CD14-positive monocyte (primary cell): Measurements from ENCODE around the gene SCARB2. TPM values are rescaled to one million over a fixed set of nuclear protein-coding genes. Genes with fewer than 3 reads are reported as not detected.

Experiments used
- DNase-seq, 3 donors: peaks; one replicate each; pipeline ENCODE4 v3.0.0-alpha.2; 2011 to 2022
- H2AFZ ChIP-seq: 2 replicates; pipeline ENCODE4 v1.6.0; 2012; ENCODE audit warnings: mild to moderate bottlenecking, low read depth, low read length, inconsistent platforms; ENCODE audit not compliant: insufficient read depth, poor library complexity, severe bottlenecking
- H3K27ac ChIP-seq, 2 donors: 1 replicate in 1 of 2; 2 replicates in 1 of 2; pipeline ENCODE4 v1.5.1; 2012 to 2013; ENCODE audit warnings: low read length in 2 of 2, control low read depth in 1 of 2, inconsistent platforms in 1 of 2, low read depth in 1 of 2, mild to moderate bottlenecking in 1 of 2
- H3K27me3 ChIP-seq, 2 donors: one replicate each; pipeline versions ENCODE4 v1.6.0 to v1.6.1; 2011 to 2013; ENCODE audit warnings: low read length in 2 of 2; ENCODE audit not compliant: control insufficient read depth in 2 of 2, insufficient read depth in 2 of 2
- H3K36me3 ChIP-seq, 2 donors: replicated peaks in 1 of 2; 1 replicate in 1 of 2; 2 replicates in 1 of 2; pipeline versions ENCODE4 v1.5.1 to v1.6.1; 2012 to 2013; ENCODE audit warnings: low read length in 2 of 2, control low read depth in 1 of 2, inconsistent platforms in 1 of 2, mild to moderate bottlenecking in 1 of 2; ENCODE audit not compliant: insufficient read depth in 2 of 2, control insufficient read depth in 1 of 2
- H3K4me1 ChIP-seq, 2 donors: 1 replicate in 1 of 2; 2 replicates in 1 of 2; pipeline versions ENCODE4 v1.5.1 to v1.6.1; 2012 to 2013; ENCODE audit warnings: low read length in 2 of 2, control low read depth in 1 of 2, inconsistent platforms in 1 of 2, mild to moderate bottlenecking in 1 of 2, moderate library complexity in 1 of 2; ENCODE audit not compliant: insufficient read depth in 2 of 2, control insufficient read depth in 1 of 2
- H3K4me2 ChIP-seq: replicated peaks from 2 replicates; pipeline ENCODE3; 2012; ENCODE audit warnings: low read length, moderate library complexity, mild to moderate bottlenecking; ENCODE audit not compliant: poor library complexity, severe bottlenecking; ENCODE audit errors: extremely low read depth
- H3K4me3 ChIP-seq, 3 experiments: fragments of 200-600 bp in 1 of 3; sonication (generic) in 1 of 3; replicated peaks in 1 of 3; 1 replicate in 2 of 3; 2 replicates in 1 of 3; pipeline ENCODE4 v1.5.1; 2011 to 2013; ENCODE audit warnings: low read length in 3 of 3, mild to moderate bottlenecking in 3 of 3, control low read depth in 2 of 3, low read depth in 2 of 3, inconsistent platforms in 1 of 3, moderate library complexity in 1 of 3
- H3K79me2 ChIP-seq: 2 replicates; pipeline ENCODE4 v1.6.0; 2012; ENCODE audit warnings: mild to moderate bottlenecking, control low read depth, inconsistent platforms, low read length, moderate library complexity; ENCODE audit not compliant: insufficient read depth
- H3K9ac ChIP-seq: 2 replicates; pipeline ENCODE4 v1.6.0; 2017; ENCODE audit warnings: low read length, mild to moderate bottlenecking; ENCODE audit not compliant: insufficient read depth, poor library complexity, severe bottlenecking
- H3K9me3 ChIP-seq, 2 donors: replicated peaks in 1 of 2; 1 replicate in 1 of 2; 2 replicates in 1 of 2; pipeline versions ENCODE4 v1.5.1 to v1.6.1; 2012 to 2013; ENCODE audit warnings: low read length in 2 of 2, control low read depth in 1 of 2; ENCODE audit not compliant: control insufficient read depth in 1 of 2, insufficient read depth in 1 of 2
- H4K20me1 ChIP-seq: 2 replicates; pipeline ENCODE4 v1.6.0; 2012; ENCODE audit warnings: mild to moderate bottlenecking, low read length, control low read depth, moderate library complexity; ENCODE audit not compliant: insufficient read depth
- H3K27ac Mint-ChIP-seq, 7 donors: one replicate each; pipeline ENCODE4 v1.8.0; 2020; ENCODE audit warnings: mild to moderate bottlenecking in 7 of 7, mixed read lengths in 7 of 7, moderate library complexity in 6 of 7, inconsistent platforms in 2 of 7
- H3K27me3 Mint-ChIP-seq, 3 donors: one replicate each; pipeline ENCODE4 v1.8.0; 2021 to 2022; ENCODE audit warnings: low read depth in 3 of 3, mild to moderate bottlenecking in 3 of 3, mixed read lengths in 3 of 3, moderate library complexity in 3 of 3, inconsistent platforms in 1 of 3
- H3K36me3 Mint-ChIP-seq, 2 donors: one replicate each; pipeline ENCODE4 v1.8.0; 2020; ENCODE audit warnings: mixed read lengths in 2 of 2, inconsistent platforms in 1 of 2, mild to moderate bottlenecking in 1 of 2
- H3K4me1 Mint-ChIP-seq: one replicate; pipeline ENCODE4 v1.8.0; 2020; ENCODE audit warnings: mild to moderate bottlenecking, mixed read lengths
- H3K4me3 Mint-ChIP-seq, 2 donors: one replicate each; pipeline ENCODE4 v1.8.0; 2020; ENCODE audit warnings: mild to moderate bottlenecking in 2 of 2, mixed read lengths in 2 of 2, moderate library complexity in 1 of 2
- H3K9me3 Mint-ChIP-seq, 7 donors: one replicate each; pipeline ENCODE4 v1.8.0; 2020 to 2022; ENCODE audit warnings: mixed read lengths in 7 of 7, mild to moderate bottlenecking in 6 of 7, moderate library complexity in 6 of 7, inconsistent platforms in 2 of 7
- WGBS: methylation state at CpG from one replicate; pipeline ENCODE4 v1.1.5; 2013; ENCODE audit warnings: missing lambda C conversion rate; ENCODE audit not compliant: insufficient coverage; 5-methylcytosine and 5-hydroxymethylcytosine counted together
- intact Hi-C, 2 donors: fragments of 100-400 bp; cut with micrococcal nuclease; formaldehyde crosslinking; loops; one replicate each; pipeline versions ENCODE4 v1.15.0 to v1.15.1; 2023
- polyA plus RNA-seq, 3 donors: library from polyadenylated mRNA; depleted of rRNA in 1 of 3; unstranded in 2 of 3; stranded (reverse) in 1 of 3; fragments of 300-500 nt in 2 of 3; fragments of >200 nt in 1 of 3; fragmentation: Illumina TruSeq in 2 of 3; gene quantifications; 1 replicate in 2 of 3; 2 replicates in 1 of 3; pipeline ENCODE4 v1.2.3, GENCODE V29; 2012 to 2021
- TF ChIP-seq, protein P1 (sequence below): fragments of 200-600 bp; IDR thresholded peaks from one replicate; pipeline ENCODE4 v1.8.0; 2022; ENCODE audit warnings: antibody characterized with exemption, mild to moderate bottlenecking

Gene SCARB2
- polyA plus RNA-seq, 3 donors, result 36.8 to 73.0 (median 53.5) TPM

DNA sequence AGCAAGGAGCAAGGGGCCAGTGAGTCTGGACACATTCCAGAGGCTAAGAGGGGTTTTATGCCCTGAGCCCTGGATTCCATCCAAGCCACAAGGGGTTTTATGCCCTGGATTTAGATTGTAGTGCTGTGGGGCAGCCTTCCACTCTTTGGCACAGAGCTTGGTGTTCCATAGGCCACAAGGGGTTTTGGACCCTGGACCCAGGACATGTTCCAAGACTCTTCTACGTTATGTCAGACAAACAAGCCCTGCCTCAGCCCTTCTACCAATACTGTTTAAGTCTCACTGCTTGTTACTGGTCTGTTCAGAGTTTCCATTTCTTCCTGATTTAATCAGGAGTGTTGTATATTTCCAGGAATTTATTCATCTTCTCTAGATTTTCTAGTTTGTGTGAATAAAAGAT lies 12.8 kb upstream of the SCARB2 start:
- Histone ChIP-seq H3K4me1 (no peaks in the 10 kb centered on the region), H3K27me3 (no peaks in the 10 kb centered on the region), H4K20me1 (no peaks in the 10 kb centered on the region), H3K27ac (no peak overlapping the region), H3K4me2 (no peak overlapping the region), H3K36me3 (no peaks in the 10 kb centered on the region), H3K9ac (no peak overlapping the region), H3K79me2 (no peaks in the 10 kb centered on the region), H2AFZ (no peak overlapping the region), H3K4me3 (no peak overlapping the region), H3K9me3 (peaks cover 5 to 14% of the 10 kb centered on the region in 2 donors)
- no peak overlapping the region for H3K4me3 Mint-ChIP-seq
- no CpG with 5 or more reads among the region's 1 CpG for WGBS
- no peaks in the 10 kb centered on the region for H3K4me1 Mint-ChIP-seq
- H3K27me3 Mint-ChIP-seq, result peaks cover 0 to 3% (median 0%) of the 10 kb centered on the region in 3 donors
- H3K36me3 Mint-ChIP-seq, result peaks cover 0 to 2% of the 10 kb centered on the region in 2 donors
- peaks cover 11 to 23% (median 19%) of the 10 kb centered on the region in 7 donors for H3K9me3 Mint-ChIP-seq
- no peak for DNase-seq
- intact Hi-C loops, result no loop called here
- H3K27ac Mint-ChIP-seq, result no peak overlapping the region
- TF ChIP-seq, protein P1, sequence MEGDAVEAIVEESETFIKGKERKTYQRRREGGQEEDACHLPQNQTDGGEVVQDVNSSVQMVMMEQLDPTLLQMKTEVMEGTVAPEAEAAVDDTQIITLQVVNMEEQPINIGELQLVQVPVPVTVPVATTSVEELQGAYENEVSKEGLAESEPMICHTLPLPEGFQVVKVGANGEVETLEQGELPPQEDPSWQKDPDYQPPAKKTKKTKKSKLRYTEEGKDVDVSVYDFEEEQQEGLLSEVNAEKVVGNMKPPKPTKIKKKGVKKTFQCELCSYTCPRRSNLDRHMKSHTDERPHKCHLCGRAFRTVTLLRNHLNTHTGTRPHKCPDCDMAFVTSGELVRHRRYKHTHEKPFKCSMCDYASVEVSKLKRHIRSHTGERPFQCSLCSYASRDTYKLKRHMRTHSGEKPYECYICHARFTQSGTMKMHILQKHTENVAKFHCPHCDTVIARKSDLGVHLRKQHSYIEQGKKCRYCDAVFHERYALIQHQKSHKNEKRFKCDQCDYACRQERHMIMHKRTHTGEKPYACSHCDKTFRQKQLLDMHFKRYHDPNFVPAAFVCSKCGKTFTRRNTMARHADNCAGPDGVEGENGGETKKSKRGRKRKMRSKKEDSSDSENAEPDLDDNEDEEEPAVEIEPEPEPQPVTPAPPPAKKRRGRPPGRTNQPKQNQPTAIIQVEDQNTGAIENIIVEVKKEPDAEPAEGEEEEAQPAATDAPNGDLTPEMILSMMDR, result no peak

- H3K27ac ChIP-seq, result no peak overlapping the region
- H3K27me3 ChIP-seq, result no peaks in the 10 kb centered on the region
- no peaks in the 10 kb centered on the region for H3K79me2 ChIP-seq
- no peak overlapping the region for H3K9ac ChIP-seq
- no CpG with 5 or more reads among the region's 3 CpGs for WGBS
- no peak for DNase-seq
- Mint-ChIP-seq H3K27ac (no peak overlapping the region), H3K36me3 (peaks cover 0 to under 1% of the 10 kb centered on the region in 2 donors), H3K9me3 (peaks cover 7 to 18% (median 16%) of the 10 kb centered on the region in 7 donors), H3K4me1 (peaks cover 16% of the 10 kb centered on the region), H3K27me3 (no peaks in the 10 kb centered on the region), H3K4me3 (no peak overlapping the region)
- H3K4me2 ChIP-seq, result no peak overlapping the region
- intact Hi-C loops, result no loop called here
- no peaks in the 10 kb centered on the region for H3K36me3 ChIP-seq
- peaks cover 4 to 5% of the 10 kb centered on the region in 2 donors for H3K9me3 ChIP-seq
- TF ChIP-seq, protein P1, result no peak
- H4K20me1 ChIP-seq, result no peaks in the 10 kb centered on the region
- no peak overlapping the region for H3K4me3 ChIP-seq
- H3K4me1 ChIP-seq, result peaks cover 9 to 21% of the 10 kb centered on the region in 2 donors
- H2AFZ ChIP-seq, result no peak overlapping the region
These were observed 10.5 kb upstream of the SCARB2 start for GRCh38 chr4:76224171-76224570.
